KMS-11 (cell line): ENCODE data around the gene DCAF10.
"Not testable (repeated sequence)": the region's sequence is repeated elsewhere in the genome, so short reads cannot be mapped to it uniquely, and the experiment has no call there.

ENCODE experiments used
- H2AFZ ChIP-seq: fragments of 200-600 bp; sonication (generic); 2 replicates; pipeline ENCODE4 v1.6.1; 2016; ENCODE audit warnings: antibody characterized with exemption, mixed run types, low read depth
- H3K27ac ChIP-seq: fragments of 200-600 bp; sonication (generic); 2 replicates; pipeline ENCODE4 v1.6.1; 2016; ENCODE audit warnings: mild to moderate bottlenecking, mixed run types
- H3K27me3 ChIP-seq: fragments of 200-600 bp; sonication (generic); 2 replicates; pipeline ENCODE4 v1.6.1; 2017; ENCODE audit warnings: mild to moderate bottlenecking, low read depth, mixed run types, moderate library complexity; ENCODE audit not compliant: insufficient read depth
- H3K36me3 ChIP-seq: fragments of 200-600 bp; sonication (generic); 2 replicates; pipeline ENCODE4 v1.6.1; 2017; ENCODE audit warnings: mild to moderate bottlenecking, mixed run types; ENCODE audit not compliant: insufficient read depth
- H3K4me1 ChIP-seq: fragments of 200-600 bp; sonication (generic); 2 replicates; pipeline ENCODE4 v1.6.1; 2016; ENCODE audit warnings: mild to moderate bottlenecking, low read depth, mixed run types; ENCODE audit not compliant: poor library complexity, severe bottlenecking
- H3K4me2 ChIP-seq: fragments of 200-600 bp; sonication (generic); 2 replicates; pipeline ENCODE4 v1.7.0; 2016; ENCODE audit warnings: mild to moderate bottlenecking, mixed run types
- H3K4me3 ChIP-seq: fragments of 200-600 bp; sonication (generic); IDR thresholded peaks from 2 replicates; pipeline ENCODE4 v1.6.1; 2017; ENCODE audit warnings: low read depth, low read length, mixed read lengths; ENCODE audit not compliant: insufficient read depth
- H3K79me2 ChIP-seq: fragments of 200-600 bp; sonication (generic); 2 replicates; pipeline ENCODE4 v1.6.1; 2016; ENCODE audit warnings: low read depth, mixed run types; ENCODE audit not compliant: insufficient read depth
- H3K9ac ChIP-seq: fragments of 200-600 bp; sonication (generic); 2 replicates; pipeline ENCODE4 v1.6.1; 2016; ENCODE audit warnings: mild to moderate bottlenecking, mixed run types
- H4K20me1 ChIP-seq: fragments of 200-600 bp; sonication (generic); 2 replicates; pipeline ENCODE4 v1.6.1; 2016; ENCODE audit warnings: mild to moderate bottlenecking, mixed run types; ENCODE audit not compliant: insufficient read depth
- TF ChIP-seq, protein P1 (sequence below): fragments of 200-600 bp; sonication (generic); conservative IDR thresholded peaks from 2 replicates; pipeline ENCODE4 v1.6.1; 2017; ENCODE audit warnings: low read depth, mild to moderate bottlenecking, antibody characterized with exemption, low read length, moderate library complexity, mixed read lengths

The DCAF10 gene

DNA sequence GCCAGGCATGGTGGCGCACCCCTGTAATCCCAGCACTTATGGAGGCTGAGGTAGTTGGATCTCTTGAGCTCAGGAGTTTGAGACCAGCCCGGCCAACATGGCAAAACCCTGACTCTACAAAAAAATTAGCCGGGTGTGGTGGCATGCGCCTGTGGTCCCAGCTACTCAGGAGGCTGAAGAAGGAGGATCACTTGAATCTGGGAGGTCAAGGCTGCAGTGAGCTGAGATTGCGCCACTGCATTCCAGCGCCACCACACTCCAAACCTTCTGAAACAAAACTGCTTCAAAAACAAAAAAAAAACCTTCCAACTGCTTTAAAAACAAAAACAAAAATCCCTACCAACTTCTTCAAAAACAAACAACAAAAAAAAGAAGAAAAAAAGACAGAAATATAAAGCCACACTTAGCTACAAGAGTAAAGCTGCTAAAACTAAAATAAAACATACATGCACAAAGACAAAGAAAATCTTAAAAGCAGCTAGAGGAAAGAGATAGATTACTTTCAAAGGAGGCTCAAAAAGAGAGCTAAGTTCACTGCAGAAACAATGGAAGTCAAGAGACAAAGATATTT, 11.4 kb downstream of the DCAF10 start:
- peaks cover 13% of the 10 kb centered on the region; the same call in 1 of the 2 replicates for H3K79me2 ChIP-seq
- no peak overlapping the region for H3K4me2 ChIP-seq
- H3K9ac ChIP-seq: no peak overlapping the region
- TF ChIP-seq, protein P1, sequence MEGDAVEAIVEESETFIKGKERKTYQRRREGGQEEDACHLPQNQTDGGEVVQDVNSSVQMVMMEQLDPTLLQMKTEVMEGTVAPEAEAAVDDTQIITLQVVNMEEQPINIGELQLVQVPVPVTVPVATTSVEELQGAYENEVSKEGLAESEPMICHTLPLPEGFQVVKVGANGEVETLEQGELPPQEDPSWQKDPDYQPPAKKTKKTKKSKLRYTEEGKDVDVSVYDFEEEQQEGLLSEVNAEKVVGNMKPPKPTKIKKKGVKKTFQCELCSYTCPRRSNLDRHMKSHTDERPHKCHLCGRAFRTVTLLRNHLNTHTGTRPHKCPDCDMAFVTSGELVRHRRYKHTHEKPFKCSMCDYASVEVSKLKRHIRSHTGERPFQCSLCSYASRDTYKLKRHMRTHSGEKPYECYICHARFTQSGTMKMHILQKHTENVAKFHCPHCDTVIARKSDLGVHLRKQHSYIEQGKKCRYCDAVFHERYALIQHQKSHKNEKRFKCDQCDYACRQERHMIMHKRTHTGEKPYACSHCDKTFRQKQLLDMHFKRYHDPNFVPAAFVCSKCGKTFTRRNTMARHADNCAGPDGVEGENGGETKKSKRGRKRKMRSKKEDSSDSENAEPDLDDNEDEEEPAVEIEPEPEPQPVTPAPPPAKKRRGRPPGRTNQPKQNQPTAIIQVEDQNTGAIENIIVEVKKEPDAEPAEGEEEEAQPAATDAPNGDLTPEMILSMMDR: no peak
- H3K36me3 ChIP-seq: no peaks in the 10 kb centered on the region
- H3K27me3 ChIP-seq: no peaks in the 10 kb centered on the region
- H2AFZ ChIP-seq: no peak overlapping the region
- no peak overlapping the region for H3K27ac ChIP-seq
- H3K4me3 ChIP-seq: no peak overlapping the region
- H4K20me1 ChIP-seq: no peaks in the 10 kb centered on the region
- H3K4me1 ChIP-seq: peaks cover 9% of the 10 kb centered on the region

DNA sequence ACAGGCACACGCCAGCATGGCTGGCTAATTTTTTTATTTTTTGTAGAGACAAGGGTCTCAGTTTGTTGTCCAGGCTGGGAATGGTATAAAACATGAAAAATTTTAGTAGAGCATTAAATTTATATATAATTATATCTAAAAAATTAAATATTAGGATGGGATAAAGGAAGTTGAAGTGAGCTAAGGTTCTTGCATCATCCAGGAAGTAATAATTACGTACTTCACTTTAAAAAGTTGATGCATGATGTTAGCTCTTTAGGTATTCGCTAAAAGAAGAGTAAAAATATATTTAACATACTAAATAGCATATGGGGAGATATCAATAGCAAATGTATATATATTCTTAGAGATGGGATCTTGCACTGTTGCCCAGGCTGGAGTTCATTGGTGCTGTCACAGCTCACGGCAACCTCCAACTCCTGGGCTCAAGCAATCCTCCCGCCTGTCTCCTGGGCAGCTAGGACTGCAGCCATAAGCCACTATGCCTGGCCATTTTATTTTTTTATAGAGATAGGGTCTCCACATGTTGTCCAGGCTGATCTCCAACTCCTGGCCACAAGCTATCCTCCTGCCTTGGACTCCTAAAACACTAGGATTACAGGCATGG, 12.3 kb downstream of the DCAF10 start:
- Histone ChIP-seq H4K20me1 (no peaks in the 10 kb centered on the region), H2AFZ (no peak overlapping the region), H3K79me2 (peaks cover 18% of the 10 kb centered on the region; the same call in 1 of the 2 replicates), H3K36me3 (no peaks in the 10 kb centered on the region), H3K27me3 (no peaks in the 10 kb centered on the region), H3K4me3 (no peak overlapping the region), H3K4me1 (peaks cover 10% of the 10 kb centered on the region), H3K9ac (no peak overlapping the region), H3K4me2 (no peak overlapping the region), H3K27ac (no peak overlapping the region)
- TF ChIP-seq, protein P1: no peak

DNA sequence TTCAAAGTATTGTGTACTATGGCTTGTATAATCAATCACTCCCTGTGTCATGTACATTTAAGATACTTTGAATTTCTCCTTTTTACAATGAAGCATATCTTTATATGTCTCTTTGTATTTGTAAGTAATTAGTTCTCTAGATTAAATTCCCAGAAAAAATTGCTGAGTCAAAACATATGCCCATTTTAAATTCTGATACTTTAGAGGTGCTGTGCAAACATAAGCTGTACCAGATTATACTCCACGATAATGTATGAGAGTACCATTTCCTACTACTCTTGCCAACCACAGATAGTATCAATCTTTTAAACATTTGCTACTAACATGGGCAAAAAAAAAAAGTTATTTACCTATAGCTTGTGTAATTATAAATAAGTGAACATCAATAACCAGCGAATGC, 18.3 kb downstream of the DCAF10 start:
- H3K36me3 ChIP-seq: no peaks in the 10 kb centered on the region; the same call in 1 of the 2 replicates
- peak overlapping the region; percentile 44; the same call in 1 of the 2 replicates for H3K27ac ChIP-seq
- H3K9ac ChIP-seq: no peak overlapping the region
- TF ChIP-seq, protein P1: no peak
- no peaks in the 10 kb centered on the region for H3K27me3 ChIP-seq
- H2AFZ ChIP-seq: no peak overlapping the region
- no peaks in the 10 kb centered on the region for H4K20me1 ChIP-seq
- H3K4me2 ChIP-seq: peak overlapping the region; percentile 91; the same call in 1 of the 2 replicates
- H3K79me2 ChIP-seq: peaks cover 19% of the 10 kb centered on the region; the same call in 1 of the 2 replicates
- no peak overlapping the region for H3K4me3 ChIP-seq
- peaks cover 43% of the 10 kb centered on the region for H3K4me1 ChIP-seq

DNA sequence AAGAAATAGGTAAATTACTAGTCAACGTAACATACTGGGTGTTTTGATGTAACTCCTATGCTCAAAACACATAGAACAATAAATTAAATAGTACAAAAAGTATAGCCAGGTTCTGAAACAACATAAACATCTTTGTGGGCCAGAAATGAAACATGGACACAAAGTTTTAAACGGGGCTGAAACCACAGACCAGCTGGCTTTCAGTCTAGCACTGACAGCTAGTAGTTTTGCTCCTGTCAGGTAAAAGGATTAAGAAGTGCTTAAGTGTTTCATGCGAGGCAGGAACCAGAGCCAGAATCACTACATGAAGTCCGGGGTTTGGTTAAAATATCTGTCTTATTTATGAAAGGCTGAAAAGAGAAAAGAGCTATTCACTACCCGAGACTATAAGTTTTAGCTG, 19.5 kb downstream of the DCAF10 start:
- H3K9ac ChIP-seq: no peak overlapping the region
- no peak overlapping the region for H2AFZ ChIP-seq
- H3K27me3 ChIP-seq: no peaks in the 10 kb centered on the region
- H4K20me1 ChIP-seq: no peaks in the 10 kb centered on the region
- H3K4me2 ChIP-seq: peak overlapping the region; percentile 91
- H3K79me2 ChIP-seq: peaks cover 19% of the 10 kb centered on the region; the same call in 1 of the 2 replicates
- H3K4me1 ChIP-seq: peaks cover 43% of the 10 kb centered on the region
- TF ChIP-seq, protein P1: no peak
- H3K27ac ChIP-seq: peak overlapping the region; percentile 44; the same call in 1 of the 2 replicates
- no peaks in the 10 kb centered on the region; the same call in 1 of the 2 replicates for H3K36me3 ChIP-seq
- no peak overlapping the region for H3K4me3 ChIP-seq

DNA sequence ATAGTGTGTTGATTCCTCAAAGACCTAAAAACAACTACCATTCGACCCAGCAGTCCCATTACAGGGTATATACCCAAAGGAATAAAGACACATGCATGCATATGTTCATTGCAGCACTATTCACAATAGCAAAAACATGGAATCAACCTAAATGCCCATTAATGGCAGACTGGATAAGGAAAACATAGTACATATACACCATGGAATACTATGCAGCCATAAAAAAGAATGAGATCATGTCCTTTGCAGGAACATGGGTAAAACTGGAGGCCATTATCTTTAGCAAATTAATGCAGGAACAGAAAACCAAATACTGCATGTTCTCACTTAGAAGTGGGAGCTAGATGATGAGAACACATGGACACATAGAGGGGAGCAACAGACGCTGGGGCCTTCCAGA, 24.6 kb downstream of the DCAF10 start:
- H2AFZ ChIP-seq, H3K9ac ChIP-seq, H4K20me1 ChIP-seq, H3K36me3 ChIP-seq, H3K27me3 ChIP-seq, H3K79me2 ChIP-seq, H3K4me3 ChIP-seq, H3K4me2 ChIP-seq, H3K27ac ChIP-seq: not testable (repeated sequence)
- peaks cover 16% of the 10 kb centered on the region for H3K4me1 ChIP-seq
